Esophagus squamous epithelium (tissue), 4 donors: ENCODE results near the gene AFP.

Source experiments
- CTCF ChIP-seq, 6 experiments: fragments of 450-650 bp in 4 of 6; fragments of 200-600 bp in 2 of 6; sonication (generic) in 2 of 6; IDR thresholded peaks; one replicate each; pipeline ENCODE4 v1.5.1; 2016 to 2019; ENCODE audit warnings: antibody characterized with exemption in 6 of 6, mild to moderate bottlenecking in 4 of 6, moderate library complexity in 4 of 6
- POLR2A ChIP-seq, 4 donors: fragments of 450-650 bp; IDR thresholded peaks; one replicate each; pipeline ENCODE4 v1.6.1; 2017; ENCODE audit warnings: antibody characterized with exemption in 4 of 4, mild to moderate bottlenecking in 4 of 4, moderate library complexity in 3 of 4

GRCh38 chr4:73431813-73432168 is 4.2 kb upstream of the AFP start:
- TF ChIP-seq POLR2A (IDR thresholded peaks at IDR 0.05), result no peak
- TF ChIP-seq CTCF (IDR thresholded peaks at IDR 0.05), result no peak
